ENCODE measurements around the gene CHCHD2.
A peak's percentile ranks its signal among the peaks of the same experiment; 100 is the strongest.
"Not testable (repeated sequence)": the region's sequence is repeated elsewhere in the genome, so short reads cannot be mapped to it uniquely, and the experiment has no call there.

CHCHD2 gene

GRCh38 chr7:56083150-56083785 lies 23.0 kb downstream of the CHCHD2 start:
- peak in 48 of 58 donors; percentile 3 to 80 (median 44) for DNase-seq

DNA sequence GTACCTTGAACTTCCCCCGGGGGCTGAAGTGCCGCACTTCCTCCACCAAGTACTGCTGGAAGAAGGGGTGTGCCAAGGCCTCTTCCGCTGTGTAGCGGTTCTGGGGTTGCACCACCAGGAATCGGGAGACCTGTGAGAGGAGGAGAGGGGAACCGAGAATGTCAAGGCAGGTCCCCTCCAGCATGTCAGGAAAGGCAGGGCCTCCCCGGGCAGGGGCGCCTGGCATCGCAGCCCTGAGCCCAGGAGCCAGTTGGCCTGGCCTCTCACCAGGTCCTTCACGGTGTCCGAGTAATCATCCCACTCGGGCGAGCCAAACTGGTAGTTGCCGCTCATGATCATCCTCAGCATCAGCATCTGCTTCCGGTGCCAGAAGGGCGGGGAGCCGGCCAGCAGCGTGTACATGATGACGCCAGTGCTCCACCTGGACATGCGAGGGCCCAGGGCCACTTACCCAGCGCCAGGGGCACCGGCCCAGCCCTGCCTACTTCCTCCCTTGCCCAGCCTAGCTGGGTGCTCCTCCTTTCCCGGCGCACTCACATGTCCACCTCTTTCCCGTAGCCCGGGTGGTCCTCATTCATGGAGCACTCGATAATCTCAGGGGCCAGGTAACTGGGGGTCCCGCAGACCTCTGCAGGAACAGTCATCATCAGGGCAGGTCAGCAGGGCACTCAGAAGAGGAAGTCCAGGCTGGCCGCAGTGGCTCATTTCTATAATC lies 24.5 kb downstream of the CHCHD2 start:
- no peak for DNase-seq

DNA sequence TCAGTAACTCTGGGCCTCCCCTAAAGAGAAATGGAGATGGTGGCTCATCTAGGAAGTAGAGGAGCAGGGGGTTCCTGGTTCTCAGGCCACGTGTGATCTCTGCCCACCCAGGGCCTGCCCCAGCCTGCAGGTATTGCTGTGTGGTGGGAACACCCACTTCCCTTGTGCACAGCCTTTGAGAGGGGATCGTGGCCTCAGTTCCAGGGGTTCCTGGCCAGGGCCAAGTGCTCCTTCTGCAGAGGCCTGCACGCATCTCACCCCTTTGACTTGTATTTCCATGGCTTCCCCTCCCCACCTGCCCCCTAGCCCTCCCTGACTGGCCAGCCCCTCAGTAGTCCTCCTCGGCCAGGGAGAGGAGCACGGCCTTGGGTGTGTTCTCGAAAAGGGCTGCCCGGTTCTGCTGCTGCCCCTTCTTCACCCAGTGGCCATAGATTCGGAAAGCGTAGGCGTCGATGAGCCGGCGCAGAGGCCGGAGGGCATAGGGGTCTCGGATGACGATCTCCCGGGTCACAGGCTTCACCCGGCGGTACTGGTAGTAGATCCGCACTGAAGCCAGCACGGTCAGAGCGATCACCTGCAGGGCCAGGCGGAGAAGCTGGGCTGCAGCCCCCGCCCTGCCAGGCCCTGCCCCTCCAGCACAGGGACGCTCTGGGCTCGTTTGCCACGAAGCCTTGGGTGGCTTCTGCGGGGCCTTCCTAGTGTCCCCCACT lies 25.4 kb downstream of the CHCHD2 start:
- DNase-seq, result not testable (repeated sequence)

GRCh38 chr7:56079450-56080185 lies 26.7 kb downstream of the CHCHD2 start:
- DNase-seq, result peak in 57 of 58 donors; percentile 14 to 88 (median 74)

DNA sequence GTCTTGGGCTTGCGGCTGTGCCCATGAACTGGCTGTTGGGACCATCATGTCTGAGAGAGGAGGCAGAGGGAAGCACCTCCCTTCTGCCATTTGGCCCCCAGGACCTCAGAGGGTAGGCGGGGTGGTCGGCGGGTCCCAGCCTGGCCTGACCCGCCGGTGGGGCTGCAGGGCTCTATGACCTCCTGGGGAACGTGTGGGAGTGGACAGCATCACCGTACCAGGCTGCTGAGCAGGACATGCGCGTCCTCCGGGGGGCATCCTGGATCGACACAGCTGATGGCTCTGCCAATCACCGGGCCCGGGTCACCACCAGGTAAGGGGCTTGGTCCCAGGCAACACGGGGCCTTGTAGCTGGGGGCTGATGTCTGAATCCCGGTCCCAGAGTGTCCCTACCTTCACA lies 28.1 kb downstream of the CHCHD2 start:
- DNase-seq, result no peak

GRCh38 chr7:56077681-56078080 lies 28.6 kb downstream of the CHCHD2 start:
- no peak for DNase-seq

GRCh38 chr7:56074371-56074791 lies 31.9 kb downstream of the CHCHD2 start:
- peak in 55 of 58 donors; percentile 24 to 82 (median 58) for DNase-seq

- not testable (repeated sequence) for DNase-seq
Observed at GRCh38 chr7:56066376-56066775, 39.9 kb downstream of the CHCHD2 start.

DNA sequence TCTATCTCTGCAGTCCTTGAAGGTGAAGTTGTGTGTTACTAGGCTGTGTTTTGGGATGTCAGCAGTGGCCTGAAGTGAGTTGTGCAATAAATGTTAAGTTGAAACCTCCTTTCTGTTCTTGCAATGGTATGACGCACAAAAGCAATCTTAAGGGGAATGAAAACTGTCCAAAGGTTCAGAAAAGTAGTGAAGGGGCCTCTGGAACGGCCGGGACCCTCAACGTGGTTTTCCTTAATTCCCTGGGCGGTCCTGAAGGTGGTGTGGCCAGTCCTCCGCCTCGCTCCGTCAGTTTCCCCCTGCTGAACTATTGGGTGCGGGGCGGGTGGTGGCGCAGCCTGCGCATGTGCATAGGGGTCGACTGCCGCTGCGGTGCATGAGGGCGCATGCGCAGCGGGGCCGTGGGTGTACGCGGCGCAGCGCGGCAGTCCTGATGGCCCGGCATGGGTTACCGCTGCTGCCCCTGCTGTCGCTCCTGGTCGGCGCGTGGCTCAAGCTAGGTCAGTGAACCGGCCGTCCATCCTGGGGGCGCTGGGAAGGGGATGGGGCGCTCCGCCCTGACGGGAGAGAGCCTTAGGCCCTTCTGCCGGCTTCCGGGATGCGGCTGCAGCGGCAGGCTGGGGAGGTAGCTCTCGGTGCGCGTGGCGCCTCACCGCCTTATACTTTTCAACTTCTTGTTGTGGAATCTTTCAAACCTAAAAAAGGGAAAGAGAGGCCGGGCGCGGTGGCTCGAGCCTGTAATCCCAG lies 42.2 kb downstream of the CHCHD2 start, which contains the start of gene SUMF2:
Gene SUMF2, plus strand, starts transcription at position 405 of the 744 bp plus-strand sequence. Its CDS starts 26 bp downstream, at position 431.
- DNase-seq, result peak; percentile 21 to 93 (median 86)

DNA sequence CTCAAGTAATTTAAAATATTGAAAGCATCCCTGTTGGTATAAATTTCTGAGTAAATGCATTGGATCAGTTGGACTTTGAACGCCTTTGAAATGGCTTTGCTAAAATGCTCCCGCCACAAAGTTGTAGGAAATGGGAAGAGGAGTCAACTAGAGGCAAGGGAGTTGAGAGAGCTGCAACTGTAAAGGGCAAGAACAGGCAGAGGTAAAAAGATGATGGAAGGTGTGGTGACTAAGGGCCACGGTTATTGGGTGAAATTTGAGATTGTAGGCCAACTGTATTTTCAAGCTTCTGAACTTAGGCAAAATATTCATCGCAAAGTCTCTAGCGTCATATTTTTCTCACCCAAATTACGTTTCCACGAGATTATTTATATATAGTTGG lies 42.8 kb downstream of the CHCHD2 start:
- DNase-seq, result no peak

GRCh38 chr7:56062382-56062781 lies 43.9 kb downstream of the CHCHD2 start:
- DNase-seq, result no peak

GRCh38 chr7:56053993-56054392 lies 52.3 kb downstream of the CHCHD2 start:
- DNase-seq, result no peak

- DNase-seq, result no peak
Observed at GRCh38 chr7:56053379-56053778, 52.9 kb downstream of the CHCHD2 start.

Measured in anterior cingulate cortex (tissue), 58 donors.